SKM-1 (cell line): ENCODE results near the gene INO80D.
"Not testable (repeated sequence)": the region's sequence is repeated elsewhere in the genome, so short reads cannot be mapped to it uniquely, and the experiment has no call there.

Experiments used
- DNase-seq: peaks from one replicate; lab custom pipeline; 2025; ENCODE audit not compliant: unreplicated experiment; lab: John Stamatoyannopoulos, UW

INO80D gene

GRCh38 chr2:205986334-205986733 lies 99.6 kb downstream of the INO80D start:
- DNase-seq, result not testable (repeated sequence)

DNA sequence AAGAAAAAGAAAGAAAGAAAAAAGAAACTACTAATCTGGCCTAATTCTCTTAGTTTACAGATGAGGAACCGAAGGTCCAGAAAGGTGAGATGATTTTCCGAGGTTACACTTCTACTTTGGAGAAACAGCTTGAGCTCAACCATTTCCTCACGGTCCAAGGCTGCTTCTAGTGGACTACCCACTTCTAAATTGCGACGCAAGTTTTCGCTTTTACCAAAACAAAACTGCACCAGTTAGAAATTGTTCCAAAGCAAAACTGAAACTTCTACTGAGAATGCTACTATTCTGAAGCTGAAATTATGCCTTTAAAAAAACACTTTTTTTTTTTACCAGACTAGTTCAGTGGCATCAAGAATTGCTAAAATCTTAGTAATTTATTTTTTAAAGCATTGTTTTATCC lies 101.6 kb downstream of the INO80D start:
- DNase-seq, result no peak

GRCh38 chr2:205982776-205983327 lies 103.1 kb downstream of the INO80D start:
- DNase-seq, result no peak

DNA sequence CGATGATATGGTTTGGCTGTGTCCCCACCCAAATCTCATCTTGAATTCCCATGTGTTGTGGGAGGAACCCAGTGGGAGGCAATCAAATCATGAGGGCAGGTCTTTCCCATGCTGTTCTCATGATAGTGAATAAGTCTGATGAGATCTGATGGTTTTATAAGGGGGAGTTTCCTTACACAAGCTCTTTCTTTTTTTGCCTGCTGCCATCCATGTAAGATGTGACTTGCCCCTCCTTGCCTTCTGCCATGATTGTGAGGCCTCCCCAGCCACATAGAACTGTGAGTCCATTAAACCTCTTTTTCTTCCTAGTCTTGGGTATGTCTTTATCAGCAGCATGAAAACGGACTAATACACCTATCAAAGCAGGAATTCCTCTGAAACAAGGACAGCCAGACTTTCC lies 107.2 kb downstream of the INO80D start:
- not testable (repeated sequence) for DNase-seq

GRCh38 chr2:205977699-205978098 lies 108.3 kb downstream of the INO80D start:
- DNase-seq, result not testable (repeated sequence)

DNA sequence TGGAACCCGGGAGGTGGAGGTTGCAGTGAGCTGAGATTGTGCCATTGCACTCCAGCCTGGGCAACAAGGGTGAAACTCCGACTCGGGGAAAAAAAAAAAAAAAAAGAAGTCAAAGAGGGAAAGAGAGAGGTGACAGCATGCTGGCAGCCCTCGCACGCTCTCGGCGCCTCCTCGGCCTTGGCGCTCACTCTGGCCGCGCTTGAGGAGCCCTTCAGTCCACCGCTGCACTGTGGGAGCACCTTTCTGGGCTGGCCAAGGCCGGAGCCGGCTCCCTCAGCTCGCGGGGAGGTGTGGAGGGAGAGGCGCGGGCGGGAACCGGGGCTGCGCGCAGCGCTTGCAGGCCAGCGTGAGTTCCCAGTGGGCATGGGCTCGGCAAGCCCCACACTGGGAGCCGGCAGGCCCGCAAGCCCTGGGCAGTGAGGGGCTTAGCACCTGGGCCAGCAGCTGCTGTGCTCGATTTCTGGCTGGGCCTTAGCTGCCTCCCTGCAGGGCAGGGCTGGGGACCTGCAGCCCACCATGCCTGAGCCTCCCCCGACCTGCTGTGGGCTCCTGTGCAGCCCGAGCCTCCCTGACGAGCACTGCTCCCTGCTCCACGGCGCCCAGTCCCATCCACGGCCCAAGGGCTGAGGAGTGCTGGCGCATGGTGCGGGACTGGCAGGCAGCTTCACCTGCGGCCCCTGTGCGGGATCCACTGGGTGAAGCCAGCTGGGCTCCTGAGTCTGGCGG lies 108.9 kb downstream of the INO80D start:
- not testable (repeated sequence) for DNase-seq

DNA sequence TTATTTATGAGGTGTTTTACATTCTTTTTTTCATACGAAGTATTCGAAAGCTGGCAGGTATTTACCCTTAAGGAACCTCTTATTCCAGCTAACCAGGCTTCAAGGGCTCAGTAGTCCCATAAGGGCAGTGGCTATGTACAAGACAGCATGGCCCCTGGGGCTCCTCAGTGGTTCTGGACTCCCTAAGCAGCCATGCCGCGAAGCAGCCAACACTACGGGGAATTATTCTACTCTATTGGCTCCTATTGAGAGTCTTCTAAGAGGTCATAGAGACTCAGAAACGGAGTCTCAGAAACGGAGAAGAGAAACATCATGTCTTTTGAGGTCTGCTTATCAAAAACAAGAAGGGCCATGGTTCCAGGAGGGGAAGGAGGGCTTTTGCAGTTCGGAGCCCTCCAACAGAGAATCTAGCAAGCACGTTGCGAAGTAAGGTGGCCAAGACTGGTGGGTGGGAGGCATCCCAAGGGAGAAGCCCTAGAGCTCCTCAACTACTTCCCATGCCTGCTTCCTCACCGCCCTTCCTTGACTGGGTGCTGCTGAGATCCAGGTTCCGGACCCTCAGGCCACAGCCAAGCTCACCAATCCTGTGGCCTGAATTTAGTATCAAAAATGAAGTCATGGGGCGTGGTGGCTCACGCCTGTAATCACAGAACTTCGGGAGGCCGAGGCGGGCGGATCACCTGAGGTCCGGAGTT lies 109.7 kb downstream of the INO80D start:
- no peak for DNase-seq

DNA sequence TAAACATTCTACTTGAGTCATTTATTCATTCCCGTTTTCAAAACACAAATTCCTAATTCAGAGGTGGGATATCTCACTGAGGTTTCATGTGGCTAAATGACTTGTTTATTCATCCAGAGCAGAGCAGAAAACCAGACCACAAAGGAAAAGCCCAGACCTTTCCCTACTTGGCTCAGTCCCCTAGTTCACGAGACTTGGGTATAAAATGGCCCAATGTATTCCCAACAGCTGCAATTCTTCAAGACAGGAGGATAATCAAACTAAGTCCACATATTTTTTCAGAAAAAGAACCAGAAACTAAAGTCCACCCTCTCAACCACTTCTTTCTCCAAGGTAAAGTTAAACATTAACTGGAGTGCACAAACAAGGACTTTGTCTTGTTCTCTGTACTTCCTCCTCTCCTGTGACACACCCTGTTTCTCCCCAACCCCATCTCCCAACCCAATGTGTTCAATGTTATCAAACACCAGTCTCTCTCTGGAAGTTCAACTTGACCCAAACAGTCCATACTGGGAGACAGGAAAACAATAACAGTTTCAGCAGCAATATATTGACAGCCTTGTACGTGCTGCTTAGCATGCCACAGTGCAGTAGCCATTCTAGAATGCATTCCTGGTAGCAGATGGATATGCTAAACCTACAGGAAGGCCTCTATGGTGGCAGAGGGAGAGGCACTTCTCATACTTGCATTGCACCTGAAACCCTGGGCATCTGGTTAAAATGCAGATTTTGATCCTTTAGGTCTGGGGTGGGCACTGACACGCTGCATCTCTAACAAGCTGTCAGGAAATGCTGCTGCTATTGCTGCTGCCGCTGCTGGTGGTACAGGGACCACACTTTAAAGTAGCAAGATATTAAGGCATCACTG lies 110.7 kb downstream of the INO80D start:
- DNase-seq, result no peak

DNA sequence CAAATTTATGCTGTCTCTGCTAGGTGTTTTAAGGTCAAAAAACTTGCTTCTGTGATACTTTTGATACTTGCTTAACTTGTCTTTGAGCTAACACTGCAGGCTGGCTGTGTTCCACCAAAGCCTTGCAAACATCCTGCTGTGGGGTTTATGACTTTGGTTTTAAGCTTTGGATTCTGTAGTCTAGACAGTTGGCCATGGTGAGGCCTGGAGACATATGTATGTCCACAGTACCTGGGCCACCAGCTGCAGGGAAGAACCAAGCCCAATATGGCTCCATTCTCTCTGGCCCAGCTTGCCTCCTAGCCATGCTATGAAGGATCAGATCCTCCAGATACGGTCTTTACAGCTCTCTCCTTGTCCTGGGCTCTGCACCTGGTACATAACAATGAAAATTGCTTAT lies 113.9 kb downstream of the INO80D start:
- no peak for DNase-seq

DNA sequence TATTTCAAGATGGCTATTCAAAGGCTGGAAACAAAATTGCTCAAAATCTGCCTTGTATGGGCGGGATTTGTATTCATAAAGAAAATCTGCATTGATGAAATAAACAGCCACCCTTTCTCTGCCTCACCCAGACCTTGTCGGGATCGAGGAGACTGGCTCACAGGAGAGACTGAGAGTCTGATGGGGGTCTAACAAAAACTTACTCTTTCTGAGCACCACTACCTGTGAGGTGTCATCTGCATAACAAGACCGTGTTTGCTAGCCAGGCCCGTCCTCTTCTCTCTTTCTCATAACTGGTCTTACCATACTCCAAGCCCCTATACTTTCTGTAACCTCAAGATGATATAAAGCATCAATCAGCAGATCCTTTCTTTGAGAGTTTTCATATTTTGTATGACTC lies 115.6 kb downstream of the INO80D start:
- DNase-seq, result no peak

GRCh38 chr2:205969584-205969983 lies 116.4 kb downstream of the INO80D start:
- no peak for DNase-seq

DNA sequence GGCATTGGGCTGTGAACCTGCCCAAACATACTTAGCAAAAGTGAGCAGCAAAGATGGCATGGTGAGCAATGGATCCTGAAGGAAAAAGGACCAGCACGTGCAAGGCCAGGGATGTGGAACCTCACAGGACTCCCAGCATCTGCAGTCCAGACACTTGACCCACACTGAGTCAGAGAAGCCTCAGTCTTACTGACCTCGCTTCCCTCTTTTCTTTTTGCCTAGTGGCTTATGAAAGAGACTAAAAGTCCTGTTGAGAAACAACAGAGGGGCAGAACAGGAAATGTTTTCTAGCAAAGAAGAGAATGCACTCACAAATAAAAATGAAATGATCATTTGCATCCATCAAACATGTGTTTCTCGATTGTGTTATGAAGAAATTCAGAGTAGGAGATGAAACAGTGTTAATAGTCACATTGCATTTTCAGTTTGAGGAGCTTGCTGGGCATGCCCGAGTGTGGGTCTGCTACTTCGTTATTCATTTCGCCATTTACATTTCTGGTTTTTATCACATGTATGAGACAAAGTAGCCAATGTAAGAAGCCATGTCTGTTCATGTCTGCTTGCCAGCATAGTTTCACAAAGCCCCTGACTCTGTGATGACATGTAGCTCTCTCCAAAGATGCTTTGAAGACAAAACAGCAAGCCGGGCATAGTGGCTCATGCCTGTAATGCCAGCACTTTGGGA lies 118.4 kb downstream of the INO80D start:
- peak; percentile 39 for DNase-seq

DNA sequence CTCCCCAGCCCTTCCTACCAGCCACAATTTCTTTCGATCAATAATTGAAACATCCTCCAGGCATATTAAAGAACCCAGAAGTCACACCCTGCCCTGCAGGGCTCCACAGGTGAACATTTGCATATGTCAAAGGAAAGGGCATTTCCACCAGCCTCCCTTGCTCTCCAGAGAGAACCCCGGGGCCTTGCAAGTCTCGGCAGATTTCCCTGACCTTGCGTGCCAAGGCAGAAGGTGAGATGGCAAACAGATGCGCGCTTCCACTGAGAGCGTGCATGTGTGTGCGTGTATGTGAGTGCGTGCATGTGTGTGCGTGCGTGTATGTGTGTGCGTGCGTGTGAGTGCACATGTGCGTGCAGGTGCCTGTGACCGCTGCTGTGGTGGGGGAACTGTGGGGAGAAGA lies 120.3 kb downstream of the INO80D start:
- DNase-seq, result no peak

DNA sequence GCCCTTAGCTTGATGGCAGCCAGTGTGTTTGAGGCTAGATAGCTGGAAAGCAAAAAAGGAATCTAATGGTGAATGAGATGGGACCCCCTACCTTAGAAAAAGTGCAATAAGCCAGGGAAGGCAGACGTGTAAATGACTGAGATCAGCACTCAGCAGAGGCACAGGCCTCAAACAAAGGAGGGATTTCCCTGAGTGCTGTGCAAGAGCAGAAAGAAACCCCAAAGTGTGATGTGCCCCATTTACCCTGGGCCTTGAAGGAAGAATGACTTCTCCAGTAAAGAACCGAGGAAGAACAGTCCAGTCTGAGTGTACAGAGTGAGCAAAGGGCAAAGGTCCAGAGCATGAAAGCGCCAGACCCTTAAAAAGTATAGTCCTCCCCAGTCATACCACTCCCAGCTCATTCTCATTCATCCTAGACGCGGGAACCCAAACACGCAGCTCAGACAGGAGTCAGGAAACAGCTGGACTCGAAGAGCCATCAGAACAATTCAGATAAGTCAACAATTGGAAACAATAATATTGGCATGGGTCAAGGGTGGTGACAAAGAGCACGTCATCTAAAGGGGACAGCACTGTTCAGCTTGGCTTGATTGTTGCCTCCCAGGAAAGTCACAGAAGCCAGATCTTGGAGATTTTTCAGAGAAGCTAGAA lies 121.7 kb downstream of the INO80D start:
- DNase-seq, result no peak

GRCh38 chr2:205959521-205959920 lies 126.5 kb downstream of the INO80D start:
- DNase-seq, result no peak

GRCh38 chr2:205957452-205958154 lies 128.4 kb downstream of the INO80D start:
- DNase-seq, result no peak

- no peak for DNase-seq
Observed at GRCh38 chr2:205954707-205955106, 131.3 kb downstream of the INO80D start.

- DNase-seq, result no peak
Observed at GRCh38 chr2:205952282-205952681, 133.7 kb downstream of the INO80D start.

- DNase-seq, result no peak
Observed at GRCh38 chr2:205948883-205949282, 137.1 kb downstream of the INO80D start.

DNA sequence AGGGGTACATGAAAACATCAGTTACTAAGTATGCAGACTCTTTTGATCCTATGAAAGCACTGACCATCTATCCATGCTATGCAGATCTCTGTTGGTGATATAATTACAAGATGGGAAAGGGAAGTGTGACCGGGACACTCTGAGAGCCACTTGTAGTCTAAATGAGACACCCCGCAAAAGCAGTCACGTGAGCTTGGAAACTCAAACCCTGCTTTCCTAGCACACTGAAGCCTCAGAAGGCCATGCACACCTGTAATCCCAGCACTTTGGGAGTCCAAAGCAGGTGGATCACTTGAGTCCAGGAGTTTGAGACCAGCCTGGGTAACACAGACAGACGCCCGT lies 137.5 kb downstream of the INO80D start:
- no peak for DNase-seq
